Esophagus (tissue), 2 donors: ENCODE results near the gene NSUN4. TPM values are rescaled to one million over a fixed set of nuclear protein-coding genes. Genes with fewer than 3 reads are reported as not detected.
A peak's percentile ranks its signal among the peaks of the same experiment; 100 is the strongest.
"Not testable (repeated sequence)": the region's sequence is repeated elsewhere in the genome, so short reads cannot be mapped to it uniquely, and the experiment has no call there.

Source experiments
- H3K27ac ChIP-seq, 2 donors: one replicate each; pipeline ENCODE4 v1.5.1; 2013; ENCODE audit warnings: low read depth in 2 of 2, mild to moderate bottlenecking in 2 of 2, inconsistent platforms in 1 of 2, low read length in 1 of 2, moderate library complexity in 1 of 2
- H3K27me3 ChIP-seq, 2 donors: one replicate each; pipeline ENCODE4 v1.6.1; 2013; ENCODE audit warnings: low read length in 2 of 2, control low read depth in 1 of 2, mild to moderate bottlenecking in 1 of 2; ENCODE audit not compliant: insufficient read depth in 2 of 2, control insufficient read depth in 1 of 2
- H3K36me3 ChIP-seq, 2 donors: one replicate each; pipeline ENCODE4 v1.6.1; 2013; ENCODE audit warnings: low read length in 1 of 2; ENCODE audit not compliant: control insufficient read depth in 2 of 2, insufficient read depth in 2 of 2
- H3K4me1 ChIP-seq, 2 donors: one replicate each; pipeline ENCODE4 v1.6.1; 2013; ENCODE audit warnings: low read length in 1 of 2; ENCODE audit not compliant: control insufficient read depth in 2 of 2, insufficient read depth in 2 of 2
- H3K4me3 ChIP-seq, 2 donors: one replicate each; pipeline ENCODE4 v1.5.1; 2013; ENCODE audit warnings: low read length in 2 of 2, mild to moderate bottlenecking in 2 of 2, low read depth in 1 of 2, moderate library complexity in 1 of 2
- H3K9me3 ChIP-seq, 2 donors: one replicate each; pipeline ENCODE4 v1.6.1; 2013; ENCODE audit warnings: mild to moderate bottlenecking in 2 of 2, low read depth in 1 of 2, low read length in 1 of 2, moderate library complexity in 1 of 2; ENCODE audit not compliant: control insufficient read depth in 2 of 2, insufficient read depth in 1 of 2
- WGBS, 2 donors: extraction: QIAGEN DNeasy Blood & Tissue Kit; methylation state at CpG; one replicate each; pipeline ENCODE4 v1.1.7; 2013; 5-methylcytosine and 5-hydroxymethylcytosine counted together
- polyA plus RNA-seq, 2 donors: library from polyadenylated mRNA; stranded (reverse); fragments of 200-250 nt; gene quantifications; one replicate each; pipeline ENCODE4 v1.2.3, GENCODE V29; 2013
- donor health status: healthy with polysubstance abuse.
- donor health status: Bipolar disorder and iron deficiency.

NSUN4 gene
- polyA plus RNA-seq, 2 donors, result 6.6 to 12.5 TPM

DNA sequence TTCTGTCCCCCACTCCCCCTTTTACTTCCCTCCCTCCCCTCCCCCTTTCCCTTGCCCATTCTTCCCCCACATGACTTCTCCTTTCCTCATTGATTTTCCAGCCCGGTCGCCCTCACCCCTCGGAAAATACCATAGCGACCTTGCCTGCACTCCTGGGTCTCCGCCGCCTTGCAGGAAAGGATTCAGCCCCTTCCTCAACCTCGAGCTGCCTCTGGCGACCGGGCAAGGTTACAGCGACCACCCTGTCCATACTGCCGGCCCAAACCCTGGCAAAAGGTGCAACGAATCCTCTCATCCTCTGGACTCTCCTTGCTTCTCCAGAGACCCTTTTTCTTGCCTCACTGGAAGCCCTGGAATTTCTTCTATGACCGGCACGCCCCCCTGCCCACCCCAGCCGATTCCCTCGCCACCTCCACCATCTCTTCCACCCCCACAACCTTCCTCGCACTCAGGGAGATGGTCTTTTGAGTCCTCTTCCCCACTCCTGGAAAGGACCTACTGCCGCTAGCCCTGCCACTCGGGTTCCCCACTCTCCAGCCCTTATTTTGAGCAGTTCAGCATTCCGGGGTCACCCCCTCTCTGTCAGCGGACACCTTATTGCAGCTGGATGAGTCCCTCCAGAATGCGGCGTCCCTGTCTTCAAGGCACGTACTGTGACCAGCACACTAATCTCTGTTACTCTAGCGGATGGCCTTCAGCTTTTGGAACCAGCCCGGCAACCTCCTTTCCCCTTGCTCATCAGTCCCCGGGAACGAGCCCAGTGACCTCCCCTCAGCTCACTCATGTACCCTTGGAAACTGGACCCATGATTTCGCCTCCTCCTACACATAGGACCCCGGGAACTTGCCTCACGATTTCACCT lies 846 bp downstream of the NSUN4 start:
- peak overlapping the region; percentile 64 to 79 for H3K4me3 ChIP-seq
- no peaks in the 10 kb centered on the region for H3K9me3 ChIP-seq
- WGBS, 2 donors, result 50 to 51% methylated on average over 31 of the region's 31 CpGs
- no peaks in the 10 kb centered on the region for H3K27me3 ChIP-seq
- H3K4me1 ChIP-seq, result peaks cover 5 to 8% of the 10 kb centered on the region in 2 donors
- H3K27ac ChIP-seq, result peak overlapping the region; percentile 96 to 99
- peaks cover 3 to 6% of the 10 kb centered on the region in 2 donors for H3K36me3 ChIP-seq

DNA sequence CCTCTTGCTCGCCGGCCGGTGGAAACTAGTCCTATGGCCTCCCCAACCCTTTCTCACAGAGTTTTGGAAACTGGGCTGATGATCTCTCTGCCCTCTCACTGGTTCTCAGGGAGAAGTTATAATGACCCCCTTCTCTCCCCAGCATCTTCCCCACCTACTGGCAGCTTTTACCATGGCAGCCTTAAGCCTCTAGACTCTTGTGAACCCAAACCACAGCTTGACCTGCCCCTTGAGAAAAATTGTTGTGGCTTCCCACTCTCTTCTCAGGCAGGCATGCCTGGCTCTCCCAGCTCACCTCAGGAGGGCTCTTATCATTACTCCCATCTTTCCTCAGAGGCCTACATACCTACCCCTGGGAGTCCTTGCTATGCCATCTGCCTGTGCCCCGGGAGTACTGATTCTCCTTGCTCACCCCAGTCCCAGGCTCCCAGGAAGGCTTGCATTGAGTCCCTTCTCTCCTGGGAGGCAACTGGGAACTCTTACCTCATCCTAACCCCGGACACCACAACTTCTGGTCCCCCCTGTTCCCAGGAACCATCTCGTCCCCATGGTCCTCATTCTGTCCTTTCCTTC lies 1.6 kb downstream of the NSUN4 start:
- peaks cover 3 to 12% of the 10 kb centered on the region in 2 donors for H3K36me3 ChIP-seq
- H3K4me1 ChIP-seq, result peaks cover 5 to 8% of the 10 kb centered on the region in 2 donors
- 93 to 94% methylated on average over 6 of the region's 6 CpGs for WGBS, 2 donors
- H3K27ac ChIP-seq, result peak overlapping the region in 1 of 2 donors; percentile 96
- no peaks in the 10 kb centered on the region for H3K27me3 ChIP-seq
- H3K9me3 ChIP-seq, result no peaks in the 10 kb centered on the region
- no peak overlapping the region for H3K4me3 ChIP-seq

DNA sequence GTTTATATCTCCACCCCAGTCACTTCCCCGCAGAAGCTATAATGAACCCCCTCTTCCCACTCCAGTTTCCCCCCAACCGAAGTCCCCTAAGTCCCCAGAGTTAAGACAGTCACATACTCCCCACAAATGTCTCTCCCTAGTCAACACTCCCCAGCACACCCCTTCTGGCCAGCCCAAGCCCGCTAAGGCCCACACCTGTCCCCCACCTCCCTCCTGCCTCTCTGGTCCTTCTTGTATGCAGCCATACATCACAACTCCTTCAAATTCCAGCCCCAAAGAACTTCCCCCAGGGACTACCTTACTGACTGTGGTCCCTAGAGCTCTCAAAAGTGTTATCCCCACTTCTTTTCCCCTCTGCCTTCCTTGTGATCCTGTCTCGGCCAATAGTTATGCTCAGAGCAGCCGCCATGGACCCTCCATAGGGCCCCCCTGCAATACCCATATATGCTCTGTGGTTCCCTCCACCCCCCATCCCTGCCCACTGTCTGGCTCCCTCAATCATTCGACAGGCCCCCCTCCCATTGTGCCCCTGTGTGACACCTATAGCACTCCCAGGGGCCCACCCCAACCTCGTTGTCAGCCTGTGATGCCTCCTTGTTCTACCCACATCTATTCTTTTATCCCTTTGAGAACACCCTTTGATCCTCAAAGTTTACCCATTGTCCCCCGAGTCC lies 2.2 kb downstream of the NSUN4 start:
- Histone ChIP-seq H3K27ac (no peak overlapping the region), H3K9me3 (no peaks in the 10 kb centered on the region), H3K4me3 (no peak overlapping the region), H3K4me1 (peaks cover 5 to 8% of the 10 kb centered on the region in 2 donors), H3K36me3 (peaks cover 3 to 12% of the 10 kb centered on the region in 2 donors), H3K27me3 (no peaks in the 10 kb centered on the region)
- 74 to 88% methylated on average over 8 of the region's 8 CpGs for WGBS, 2 donors

DNA sequence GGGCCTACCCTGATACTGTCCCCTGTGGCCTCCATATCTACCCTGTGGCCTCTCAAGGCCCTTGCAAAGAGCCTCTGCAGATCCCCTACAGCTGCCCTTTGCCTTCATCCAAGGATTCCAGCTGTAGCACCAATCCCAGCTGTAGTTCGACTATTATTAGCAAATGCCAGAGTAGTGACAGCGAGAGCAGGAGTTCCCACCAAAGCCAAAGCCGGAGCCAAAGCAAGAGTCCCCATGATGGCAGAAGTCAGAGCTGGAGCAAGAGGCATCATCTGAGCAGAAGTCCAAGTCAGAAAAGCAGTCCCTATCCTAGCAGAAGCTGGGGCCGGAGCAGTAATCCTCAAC lies 2.7 kb downstream of the NSUN4 start:
- Histone ChIP-seq H3K4me1 (peaks cover 5 to 8% of the 10 kb centered on the region in 2 donors), H3K36me3 (peaks cover 3 to 12% of the 10 kb centered on the region in 2 donors), H3K4me3 (no peak overlapping the region), H3K27ac (no peak overlapping the region), H3K27me3 (no peaks in the 10 kb centered on the region), H3K9me3 (no peaks in the 10 kb centered on the region)
- 89 to 96% methylated on average over 4 of the region's 4 CpGs for WGBS, 2 donors

- WGBS, 2 donors, result 81 to 93% methylated on average over 4 of the region's 4 CpGs
Measured at GRCh38 chr1:46343705-46344104, 3.1 kb downstream of the NSUN4 start.

DNA sequence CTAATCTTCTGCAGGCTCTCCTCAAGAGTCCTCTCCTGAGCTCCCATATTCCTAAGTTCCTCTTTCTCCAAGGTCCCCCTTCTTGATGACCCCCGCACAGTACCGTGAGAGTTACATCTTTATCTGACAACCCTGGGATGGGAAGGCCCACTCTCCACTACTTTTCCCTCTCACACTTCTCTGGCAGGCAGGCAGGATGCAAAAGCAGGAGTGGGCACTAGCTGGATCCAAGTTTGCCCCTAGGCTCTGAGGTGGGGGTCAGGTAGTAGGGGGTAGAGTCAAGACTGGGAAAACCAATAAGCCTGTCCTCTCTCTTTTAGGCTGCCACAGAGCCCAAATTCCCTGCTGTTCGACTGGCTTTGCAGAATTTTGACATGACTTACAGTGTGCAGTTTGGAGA lies 3.9 kb downstream of the NSUN4 start:
- H3K36me3 ChIP-seq, result peaks cover 4 to 15% of the 10 kb centered on the region in 2 donors
- no peak overlapping the region for H3K4me3 ChIP-seq
- H3K27me3 ChIP-seq, result no peaks in the 10 kb centered on the region
- no peaks in the 10 kb centered on the region for H3K9me3 ChIP-seq
- peaks cover 5 to 8% of the 10 kb centered on the region in 2 donors for H3K4me1 ChIP-seq
- WGBS, 2 donors, result 87 to 92% methylated on average over 3 of the region's 3 CpGs
- H3K27ac ChIP-seq, result no peak overlapping the region

More at GRCh38 chr1:46343705-46344104, 3.1 kb downstream of the NSUN4 start:
- H3K4me1 ChIP-seq, result peaks cover 5 to 8% of the 10 kb centered on the region in 2 donors
- H3K27ac ChIP-seq, result no peak overlapping the region
- peaks cover 3 to 12% of the 10 kb centered on the region in 2 donors for H3K36me3 ChIP-seq
- H3K4me3 ChIP-seq, result no peak overlapping the region
- H3K27me3 ChIP-seq, result no peaks in the 10 kb centered on the region
- H3K9me3 ChIP-seq, result no peaks in the 10 kb centered on the region

DNA sequence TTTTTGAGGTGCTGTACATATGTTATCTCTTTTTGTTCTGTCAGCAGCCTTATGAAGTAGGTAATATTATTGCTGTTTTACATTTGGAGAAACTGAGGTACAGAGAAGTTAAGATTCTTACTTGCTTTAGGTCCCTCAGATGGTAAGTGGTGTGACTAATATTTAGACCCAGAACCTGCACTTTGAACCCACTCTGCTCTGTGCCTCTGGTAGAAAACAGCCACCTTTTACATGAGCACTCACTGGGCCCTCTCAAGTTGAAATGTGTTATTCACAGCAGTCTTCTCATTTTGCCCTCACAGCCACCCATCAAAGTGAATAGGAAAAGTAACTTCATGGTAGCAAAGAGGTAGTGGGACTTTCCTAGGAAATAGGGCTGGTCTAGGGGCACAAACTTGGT lies 4.7 kb downstream of the NSUN4 start:
- Histone ChIP-seq H3K27me3 (no peaks in the 10 kb centered on the region), H3K4me3 (no peak overlapping the region), H3K4me1 (peaks cover 5 to 8% of the 10 kb centered on the region in 2 donors), H3K36me3 (peaks cover 8 to 19% of the 10 kb centered on the region in 2 donors), H3K27ac (no peak overlapping the region), H3K9me3 (no peaks in the 10 kb centered on the region)

- Histone ChIP-seq H3K27me3 (no peaks in the 10 kb centered on the region), H3K9me3 (no peaks in the 10 kb centered on the region), H3K4me1 (no peaks in the 10 kb centered on the region), H3K36me3 (peaks cover 7 to 19% of the 10 kb centered on the region in 2 donors), H3K27ac (no peak overlapping the region), H3K4me3 (no peak overlapping the region)
- WGBS, 2 donors, result 88 to 91% methylated on average over 2 of the region's 2 CpGs
Measured at GRCh38 chr1:46352363-46352762, 11.8 kb downstream of the NSUN4 start.

- H3K4me3 ChIP-seq, H3K4me1 ChIP-seq, H3K27ac ChIP-seq, H3K9me3 ChIP-seq, H3K27me3 ChIP-seq: not testable (repeated sequence)
- peaks cover 7 to 19% of the 10 kb centered on the region in 2 donors for H3K36me3 ChIP-seq
- 87 to 91% methylated on average over 5 of the region's 5 CpGs for WGBS, 2 donors
Measured at GRCh38 chr1:46355920-46356319, 15.3 kb downstream of the NSUN4 start.
